Kidney (tissue), 14 donors: ENCODE results near the gene MFSD2A. TPM values are rescaled to one million over a fixed set of nuclear protein-coding genes. Genes with fewer than 3 reads are reported as not detected.

Source experiments
- DNase-seq, 5 donors: peaks; one replicate each; pipeline ENCODE4 v3.0.0-alpha.2; 2013 to 2020
- FAIRE-seq: peaks from 2 replicates; lab custom pipeline; 2012; peaks lifted over from hg19 to GRCh38; lab: Jason Lieb, UNC
- H3K27ac ChIP-seq, 2 donors: one replicate each; pipeline ENCODE4 v1.7.0; 2013; ENCODE audit warnings: low read depth in 2 of 2, low read length in 2 of 2, inconsistent platforms in 1 of 2
- H3K27me3 ChIP-seq: one replicate; pipeline ENCODE4 v1.7.1; 2013; ENCODE audit warnings: low read length, inconsistent platforms; ENCODE audit not compliant: control insufficient read depth, insufficient read depth
- H3K36me3 ChIP-seq, 3 donors: one replicate each; pipeline versions ENCODE4 v1.7.0 to v1.7.1; 2013; ENCODE audit warnings: low read length in 3 of 3, control low read depth in 1 of 3, inconsistent platforms in 1 of 3; ENCODE audit not compliant: insufficient read depth in 3 of 3, control insufficient read depth in 2 of 3
- H3K4me1 ChIP-seq, 3 donors: one replicate each; pipeline versions ENCODE4 v1.7.0 to v1.7.1; 2013; ENCODE audit warnings: low read length in 3 of 3, inconsistent platforms in 1 of 3, low read depth in 1 of 3; ENCODE audit not compliant: control insufficient read depth in 2 of 3, insufficient read depth in 2 of 3
- H3K4me3 ChIP-seq, 3 donors: one replicate each; pipeline versions ENCODE4 v1.7.0 to v1.8.1; 2013; ENCODE audit warnings: low read length in 3 of 3, control low read depth in 1 of 3, inconsistent platforms in 1 of 3
- H3K9ac ChIP-seq, 3 donors: one replicate each; pipeline versions ENCODE4 v1.7.0 to v1.7.1; 2013; ENCODE audit warnings: low read length in 3 of 3, control low read depth in 1 of 3, inconsistent platforms in 1 of 3
- H3K9me3 ChIP-seq, 3 donors: one replicate each; pipeline versions ENCODE4 v1.7.0 to v1.7.1; 2013; ENCODE audit warnings: low read length in 3 of 3, control low read depth in 1 of 3, inconsistent platforms in 1 of 3; ENCODE audit not compliant: control insufficient read depth in 2 of 3, insufficient read depth in 1 of 3
- intact Hi-C: fragments of 100-400 bp; cut with DNase I; formaldehyde crosslinking; loops from one replicate; pipeline ENCODE4 v1.11.1; 2022
- polyA plus RNA-seq: library from polyadenylated mRNA; stranded (reverse); fragments of 350-450 nt; fragmentation: Illumina TruSeq; extraction: RNeasy Lipid Tissue Mini Kit (QIAGEN cat#74804); gene quantifications from one replicate; pipeline ENCODE4 v1.2.3, GENCODE V29; 2014; ENCODE audit warnings: low read depth, low replicate concordance; ENCODE audit not compliant: insufficient read depth
- total RNA-seq: library from RNA; stranded (reverse); fragmentation: NEBNext Ultra II Directional; extraction: Animal tissue kit (Norgen Biotek cat#: 25700); gene quantifications from one replicate; pipeline ENCODE4 v1.2.1, GENCODE V29; 2021
- TF ChIP-seq, protein P1 (sequence below): IDR thresholded peaks from 3 replicates; pipeline ENCODE4 v1.5.1; 2012; ENCODE audit warnings: mild to moderate bottlenecking, moderate library complexity, borderline replicate concordance; ENCODE audit not compliant: insufficient read depth; ENCODE audit errors: extremely low read depth
- donor health status: control.
- donor health status: control.
- donor health status: control.
- donor health status: control.
- donor health status: control.
- donor health status: DM: yes; HTN: yes; CAD: no.
- donor health status: Normal renal cell carcinoma (clear cell type).

MFSD2A gene
- total and polyA plus RNA-seq, 2 donors from 2014 or later, result 10.0 to 10.5 TPM

DNA sequence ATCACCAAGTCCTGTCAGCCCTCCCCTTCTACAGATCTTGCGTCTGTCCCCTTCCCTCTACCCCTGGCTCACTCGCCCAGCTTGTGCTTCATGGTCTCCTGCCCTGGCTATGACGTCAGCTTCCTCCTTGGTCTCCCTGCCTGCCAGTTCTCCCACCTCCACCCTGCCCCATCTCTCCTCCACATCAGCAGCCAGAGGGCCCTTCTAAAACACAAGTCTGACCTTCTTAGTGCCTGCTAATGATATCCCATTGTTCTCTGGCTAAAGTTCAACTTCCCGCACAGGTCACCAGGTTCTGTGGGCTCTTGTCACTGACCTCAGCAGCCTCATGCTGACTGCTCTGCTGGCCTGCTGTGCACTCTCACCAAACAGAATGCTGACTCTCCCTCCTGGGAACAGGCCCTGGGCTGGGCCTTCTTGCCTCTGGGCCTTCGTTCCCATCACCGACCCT is 28.6 kb upstream of the MFSD2A start:
- H3K27ac ChIP-seq, result peak overlapping the region; percentile 39 to 49

DNA sequence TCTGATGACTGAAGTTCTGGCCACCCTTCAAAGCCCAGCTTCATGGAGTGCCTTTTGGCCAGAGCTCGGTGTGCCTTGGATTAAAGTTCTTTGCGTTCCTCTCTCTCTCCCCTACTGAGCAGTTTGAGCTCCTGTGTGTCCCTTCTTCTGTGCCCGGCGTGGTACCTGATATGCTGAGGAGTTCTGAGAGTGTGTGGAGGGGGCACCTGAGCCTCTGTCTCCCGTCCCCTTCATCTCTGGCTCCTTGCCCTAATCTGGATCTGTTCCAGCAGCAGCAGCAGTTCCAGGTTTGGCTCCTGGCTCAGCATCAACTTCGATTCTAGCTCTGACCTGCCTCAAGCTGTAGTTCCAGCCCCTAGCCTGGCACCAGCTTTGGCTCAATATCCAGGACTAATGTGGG is 28.1 kb upstream of the MFSD2A start:
- TF ChIP-seq, protein P1, sequence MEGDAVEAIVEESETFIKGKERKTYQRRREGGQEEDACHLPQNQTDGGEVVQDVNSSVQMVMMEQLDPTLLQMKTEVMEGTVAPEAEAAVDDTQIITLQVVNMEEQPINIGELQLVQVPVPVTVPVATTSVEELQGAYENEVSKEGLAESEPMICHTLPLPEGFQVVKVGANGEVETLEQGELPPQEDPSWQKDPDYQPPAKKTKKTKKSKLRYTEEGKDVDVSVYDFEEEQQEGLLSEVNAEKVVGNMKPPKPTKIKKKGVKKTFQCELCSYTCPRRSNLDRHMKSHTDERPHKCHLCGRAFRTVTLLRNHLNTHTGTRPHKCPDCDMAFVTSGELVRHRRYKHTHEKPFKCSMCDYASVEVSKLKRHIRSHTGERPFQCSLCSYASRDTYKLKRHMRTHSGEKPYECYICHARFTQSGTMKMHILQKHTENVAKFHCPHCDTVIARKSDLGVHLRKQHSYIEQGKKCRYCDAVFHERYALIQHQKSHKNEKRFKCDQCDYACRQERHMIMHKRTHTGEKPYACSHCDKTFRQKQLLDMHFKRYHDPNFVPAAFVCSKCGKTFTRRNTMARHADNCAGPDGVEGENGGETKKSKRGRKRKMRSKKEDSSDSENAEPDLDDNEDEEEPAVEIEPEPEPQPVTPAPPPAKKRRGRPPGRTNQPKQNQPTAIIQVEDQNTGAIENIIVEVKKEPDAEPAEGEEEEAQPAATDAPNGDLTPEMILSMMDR, result no peak
- FAIRE-seq (no peak), DNase-seq (no peak)
- Histone ChIP-seq H3K4me1 (peaks cover 0 to 20% (median 11%) of the 10 kb centered on the region in 3 donors), H3K9me3 (no peaks in the 10 kb centered on the region), H3K36me3 (no peaks in the 10 kb centered on the region), H3K27me3 (no peaks in the 10 kb centered on the region), H3K4me3 (no peak overlapping the region), H3K9ac (peak overlapping the region in 1 of 3 donors; percentile 3), H3K27ac (peak overlapping the region; percentile 39 to 49)
- intact Hi-C loops, result loop anchor here (10.0 kb wide), 1 partner anchor 48 kb away; no protein-coding TSS in a partner anchor

More for the DNA sequence above, 28.6 kb upstream of the MFSD2A start:
- FAIRE-seq, result no peak
- no peaks in the 10 kb centered on the region for H3K9me3 ChIP-seq
- H3K36me3 ChIP-seq, result no peaks in the 10 kb centered on the region
- intact Hi-C loops, result loop anchor here (10.0 kb wide), 1 partner anchor 48 kb away; no protein-coding TSS in a partner anchor
- H3K27me3 ChIP-seq, result no peaks in the 10 kb centered on the region
- H3K4me3 ChIP-seq, result no peak overlapping the region
- peak in 3 of 5 donors; percentile 45 to 66 (median 66) for DNase-seq
- no peak overlapping the region for H3K9ac ChIP-seq
- TF ChIP-seq, protein P1, result no peak
- H3K4me1 ChIP-seq, result peaks cover 0 to 20% (median 11%) of the 10 kb centered on the region in 3 donors

DNA sequence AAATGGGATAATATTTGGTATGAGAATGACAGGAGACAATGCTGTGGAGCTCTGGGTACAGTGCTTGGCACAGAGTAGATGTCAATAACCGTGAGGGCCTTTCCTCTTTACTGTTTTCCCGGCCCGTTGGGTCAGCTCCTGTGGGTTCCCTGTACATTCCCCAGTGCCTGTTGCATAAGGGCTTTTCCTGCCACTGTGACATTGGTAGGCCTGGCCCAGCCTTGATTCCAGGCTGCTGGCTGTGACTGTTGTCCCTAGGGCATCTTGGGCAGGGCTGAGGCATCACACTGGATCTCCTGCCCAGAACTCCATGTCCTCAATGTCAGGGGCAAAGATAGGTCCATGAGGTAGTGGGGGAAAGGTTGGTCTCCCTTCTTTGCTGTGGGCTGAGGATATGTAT is 27.4 kb upstream of the MFSD2A start:
- no peak for FAIRE-seq
- H3K27ac ChIP-seq, result no peak overlapping the region

More for the DNA sequence above, 27.4 kb upstream of the MFSD2A start:
- Histone ChIP-seq H3K27me3 (no peaks in the 10 kb centered on the region), H3K9me3 (no peaks in the 10 kb centered on the region), H3K4me3 (no peak overlapping the region), H3K36me3 (no peaks in the 10 kb centered on the region), H3K9ac (no peak overlapping the region), H3K4me1 (peaks cover 0 to 20% (median 11%) of the 10 kb centered on the region in 3 donors)
- intact Hi-C loops, result loop anchor here (10.0 kb wide), 1 partner anchor 47 kb away; no protein-coding TSS in a partner anchor
- DNase-seq, result no peak
- TF ChIP-seq, protein P1, result no peak
